H1 (cell line): ENCODE results near the gene MYOM1.

Experiments used
- BACH1 ChIP-seq: IDR thresholded peaks from 2 replicates; pipeline ENCODE4 v1.6.1; 2012; ENCODE audit warnings: low read length, improper control_type of control experiment
- CEBPB ChIP-seq: IDR thresholded peaks from 2 replicates; pipeline ENCODE4 v1.6.1; 2012; ENCODE audit warnings: low read depth, low read length
- GTF2F1 ChIP-seq: IDR thresholded peaks from 2 replicates; pipeline ENCODE4 v1.6.1; 2012; ENCODE audit warnings: low read depth, low read length, improper control_type of control experiment, borderline replicate concordance
- NRF1 ChIP-seq: IDR thresholded peaks from 2 replicates; pipeline ENCODE4 v1.6.1; 2011; ENCODE audit warnings: mild to moderate bottlenecking, low read depth, low read length, improper control_type of control experiment
- POLR2A ChIP-seq, 2 experiments: IDR thresholded peaks; 1 replicate in 1 of 2; 2 replicates in 1 of 2; pipeline ENCODE4 v1.6.1; 2011; ENCODE audit warnings: low read depth in 2 of 2, low read length in 2 of 2, mild to moderate bottlenecking in 2 of 2; ENCODE audit errors: control extremely low read depth in 1 of 2
- SP1 ChIP-seq: IDR thresholded peaks from 2 replicates; pipeline ENCODE4 v1.6.1; 2011; ENCODE audit warnings: low read depth, low read length
- TBP ChIP-seq: IDR thresholded peaks from 2 replicates; pipeline ENCODE4 v1.6.1; 2011; ENCODE audit warnings: low read depth, low read length, improper control_type of control experiment
- YY1 ChIP-seq: IDR thresholded peaks from 2 replicates; pipeline ENCODE4 v1.6.1; 2011; ENCODE audit warnings: low read depth, mild to moderate bottlenecking, low read length
- TF ChIP-seq, protein P1 (sequence below), 3 experiments: IDR thresholded peaks; 1 replicate in 2 of 3; 2 replicates in 1 of 3; pipeline versions ENCODE4 v1.5.1 to v1.6.1; 2011; ENCODE audit warnings: low read length in 3 of 3, mild to moderate bottlenecking in 3 of 3, inconsistent platforms in 2 of 3, low read depth in 1 of 3, moderate library complexity in 1 of 3; ENCODE audit not compliant: insufficient read depth in 1 of 3; ENCODE audit errors: control extremely low read depth in 1 of 3
- TF ChIP-seq, protein P2 (sequence below): IDR thresholded peaks from 2 replicates; pipeline ENCODE4 v1.6.1; 2012; ENCODE audit warnings: low read length, inconsistent platforms
- TF ChIP-seq, protein P3 (sequence below): IDR thresholded peaks from 2 replicates; pipeline ENCODE4 v1.6.1; 2011; ENCODE audit warnings: low read length, improper control_type of control experiment
- TF ChIP-seq, protein P4 (sequence below): IDR thresholded peaks from 2 replicates; pipeline ENCODE4 v1.6.1; 2012; ENCODE audit warnings: inconsistent platforms

DNA sequence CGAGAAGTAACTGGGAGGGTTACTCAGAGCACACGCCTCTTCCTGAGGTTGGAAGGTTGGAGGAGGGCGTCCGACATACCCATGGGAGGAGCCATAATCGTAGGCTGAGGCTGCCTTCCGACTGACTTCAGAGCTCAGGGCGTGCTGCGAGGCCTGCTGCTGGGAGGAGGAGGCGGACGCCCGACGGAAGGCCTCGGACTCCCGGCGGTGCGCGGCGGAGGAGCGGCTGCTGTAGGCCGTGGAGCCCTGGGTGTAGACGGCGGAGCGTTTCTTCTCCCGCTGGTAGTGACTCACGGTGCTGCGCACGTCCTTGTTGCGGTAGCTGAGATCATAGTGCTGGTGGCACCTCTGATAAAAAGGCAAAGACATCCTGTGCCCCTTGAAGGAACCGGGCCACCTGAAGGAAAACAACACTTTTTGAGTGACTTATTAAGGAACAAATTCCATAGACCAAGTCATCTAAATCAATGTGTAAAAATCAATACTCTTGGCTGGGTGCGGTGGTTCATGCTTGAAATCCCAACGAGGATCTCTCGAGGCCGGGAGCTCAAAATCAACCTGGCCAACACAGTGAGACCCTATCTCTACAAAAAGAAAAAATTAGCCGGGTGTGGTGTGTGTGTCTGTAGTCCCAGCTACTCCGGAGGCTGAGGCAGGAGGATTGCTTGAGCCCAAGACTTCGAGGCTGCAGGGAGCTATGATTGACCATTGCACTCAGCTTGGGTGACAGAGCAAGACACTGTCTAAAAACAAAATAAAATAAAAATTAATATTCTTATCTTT, 4.7 kb downstream of the MYOM1 start:
- TF ChIP-seq, protein P1, sequence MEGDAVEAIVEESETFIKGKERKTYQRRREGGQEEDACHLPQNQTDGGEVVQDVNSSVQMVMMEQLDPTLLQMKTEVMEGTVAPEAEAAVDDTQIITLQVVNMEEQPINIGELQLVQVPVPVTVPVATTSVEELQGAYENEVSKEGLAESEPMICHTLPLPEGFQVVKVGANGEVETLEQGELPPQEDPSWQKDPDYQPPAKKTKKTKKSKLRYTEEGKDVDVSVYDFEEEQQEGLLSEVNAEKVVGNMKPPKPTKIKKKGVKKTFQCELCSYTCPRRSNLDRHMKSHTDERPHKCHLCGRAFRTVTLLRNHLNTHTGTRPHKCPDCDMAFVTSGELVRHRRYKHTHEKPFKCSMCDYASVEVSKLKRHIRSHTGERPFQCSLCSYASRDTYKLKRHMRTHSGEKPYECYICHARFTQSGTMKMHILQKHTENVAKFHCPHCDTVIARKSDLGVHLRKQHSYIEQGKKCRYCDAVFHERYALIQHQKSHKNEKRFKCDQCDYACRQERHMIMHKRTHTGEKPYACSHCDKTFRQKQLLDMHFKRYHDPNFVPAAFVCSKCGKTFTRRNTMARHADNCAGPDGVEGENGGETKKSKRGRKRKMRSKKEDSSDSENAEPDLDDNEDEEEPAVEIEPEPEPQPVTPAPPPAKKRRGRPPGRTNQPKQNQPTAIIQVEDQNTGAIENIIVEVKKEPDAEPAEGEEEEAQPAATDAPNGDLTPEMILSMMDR (IDR thresholded peaks at IDR 0.05; ENCODE audit: control extremely low read depth in 1 of 3, insufficient read depth in 1 of 3, low read depth in 1 of 3, low read length in 3 of 3), result no peak
- TF ChIP-seq POLR2A (IDR thresholded peaks at IDR 0.05; ENCODE audit: control extremely low read depth in 1 of 2, low read depth in 2 of 2, low read length in 2 of 2) (no peak), CEBPB (no peak), YY1 (no peak), GTF2F1 (no peak), BACH1 (no peak), TBP (no peak), NRF1 (no peak), SP1 (no peak)
- TF ChIP-seq, protein P2, sequence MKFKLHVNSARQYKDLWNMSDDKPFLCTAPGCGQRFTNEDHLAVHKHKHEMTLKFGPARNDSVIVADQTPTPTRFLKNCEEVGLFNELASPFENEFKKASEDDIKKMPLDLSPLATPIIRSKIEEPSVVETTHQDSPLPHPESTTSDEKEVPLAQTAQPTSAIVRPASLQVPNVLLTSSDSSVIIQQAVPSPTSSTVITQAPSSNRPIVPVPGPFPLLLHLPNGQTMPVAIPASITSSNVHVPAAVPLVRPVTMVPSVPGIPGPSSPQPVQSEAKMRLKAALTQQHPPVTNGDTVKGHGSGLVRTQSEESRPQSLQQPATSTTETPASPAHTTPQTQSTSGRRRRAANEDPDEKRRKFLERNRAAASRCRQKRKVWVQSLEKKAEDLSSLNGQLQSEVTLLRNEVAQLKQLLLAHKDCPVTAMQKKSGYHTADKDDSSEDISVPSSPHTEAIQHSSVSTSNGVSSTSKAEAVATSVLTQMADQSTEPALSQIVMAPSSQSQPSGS, result no peak
- TF ChIP-seq, protein P3, sequence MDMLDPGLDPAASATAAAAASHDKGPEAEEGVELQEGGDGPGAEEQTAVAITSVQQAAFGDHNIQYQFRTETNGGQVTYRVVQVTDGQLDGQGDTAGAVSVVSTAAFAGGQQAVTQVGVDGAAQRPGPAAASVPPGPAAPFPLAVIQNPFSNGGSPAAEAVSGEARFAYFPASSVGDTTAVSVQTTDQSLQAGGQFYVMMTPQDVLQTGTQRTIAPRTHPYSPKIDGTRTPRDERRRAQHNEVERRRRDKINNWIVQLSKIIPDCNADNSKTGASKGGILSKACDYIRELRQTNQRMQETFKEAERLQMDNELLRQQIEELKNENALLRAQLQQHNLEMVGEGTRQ, result no peak
- TF ChIP-seq, protein P4, sequence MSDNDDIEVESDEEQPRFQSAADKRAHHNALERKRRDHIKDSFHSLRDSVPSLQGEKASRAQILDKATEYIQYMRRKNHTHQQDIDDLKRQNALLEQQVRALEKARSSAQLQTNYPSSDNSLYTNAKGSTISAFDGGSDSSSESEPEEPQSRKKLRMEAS, result no peak
